GM18870 (cell line): ENCODE measurements around the gene OBI1.

Experiments used
- ATAC-seq: cut with Tn5 transposase; IDR thresholded peaks from one replicate; pipeline ENCODE4 v1.9.1; 2021; ENCODE audit warnings: moderate library complexity; ENCODE audit not compliant: unreplicated experiment

The OBI1 gene, protein sequence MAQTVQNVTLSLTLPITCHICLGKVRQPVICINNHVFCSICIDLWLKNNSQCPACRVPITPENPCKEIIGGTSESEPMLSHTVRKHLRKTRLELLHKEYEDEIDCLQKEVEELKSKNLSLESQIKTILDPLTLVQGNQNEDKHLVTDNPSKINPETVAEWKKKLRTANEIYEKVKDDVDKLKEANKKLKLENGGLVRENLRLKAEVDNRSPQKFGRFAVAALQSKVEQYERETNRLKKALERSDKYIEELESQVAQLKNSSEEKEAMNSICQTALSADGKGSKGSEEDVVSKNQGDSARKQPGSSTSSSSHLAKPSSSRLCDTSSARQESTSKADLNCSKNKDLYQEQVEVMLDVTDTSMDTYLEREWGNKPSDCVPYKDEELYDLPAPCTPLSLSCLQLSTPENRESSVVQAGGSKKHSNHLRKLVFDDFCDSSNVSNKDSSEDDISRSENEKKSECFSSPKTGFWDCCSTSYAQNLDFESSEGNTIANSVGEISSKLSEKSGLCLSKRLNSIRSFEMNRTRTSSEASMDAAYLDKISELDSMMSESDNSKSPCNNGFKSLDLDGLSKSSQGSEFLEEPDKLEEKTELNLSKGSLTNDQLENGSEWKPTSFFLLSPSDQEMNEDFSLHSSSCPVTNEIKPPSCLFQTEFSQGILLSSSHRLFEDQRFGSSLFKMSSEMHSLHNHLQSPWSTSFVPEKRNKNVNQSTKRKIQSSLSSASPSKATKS

DNA sequence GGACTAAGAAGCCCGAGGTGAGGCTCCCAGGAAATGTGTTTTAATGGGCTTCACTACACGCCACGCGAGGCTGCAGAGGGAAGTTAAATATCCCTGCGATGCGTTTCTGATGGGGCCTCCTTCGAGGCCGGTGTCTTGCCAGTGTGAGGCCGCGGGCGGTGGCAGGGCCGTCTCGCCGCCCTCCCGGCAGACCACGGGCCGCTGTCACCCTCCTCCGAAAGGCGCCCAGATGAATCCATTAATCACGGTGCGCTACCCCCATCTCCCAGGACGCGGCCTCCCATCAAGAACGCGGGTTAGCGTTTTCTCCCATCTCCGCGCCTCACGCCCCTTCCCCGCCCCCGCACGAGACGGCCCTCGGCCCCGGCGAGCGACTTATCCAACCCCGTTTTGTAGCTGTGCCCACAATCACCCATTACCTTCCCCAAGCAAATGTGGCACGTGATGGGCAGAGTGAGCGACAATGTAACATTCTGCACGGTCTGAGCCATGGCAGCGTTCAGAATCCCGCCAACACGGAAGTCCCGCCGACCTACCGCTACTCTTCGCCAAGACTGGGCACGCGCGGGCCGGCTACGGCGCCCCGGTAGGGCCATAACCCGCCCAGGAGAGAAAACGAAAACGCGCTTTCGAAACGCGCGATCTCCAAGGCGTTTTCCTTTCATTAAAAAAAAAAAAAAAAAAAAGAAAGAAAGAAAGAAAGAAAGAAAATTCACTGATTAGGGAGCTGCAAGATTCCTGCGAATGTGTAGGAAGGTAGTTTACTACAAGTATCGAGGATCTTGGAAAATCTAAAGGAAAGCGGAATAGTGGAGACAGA, at the start of gene OBI1:
Gene OBI1, minus strand, starts transcription at position 526 of the 820 bp plus-strand sequence. Its CDS starts 35 bp downstream, at position 491.
- peak; percentile 66 for ATAC-seq

DNA sequence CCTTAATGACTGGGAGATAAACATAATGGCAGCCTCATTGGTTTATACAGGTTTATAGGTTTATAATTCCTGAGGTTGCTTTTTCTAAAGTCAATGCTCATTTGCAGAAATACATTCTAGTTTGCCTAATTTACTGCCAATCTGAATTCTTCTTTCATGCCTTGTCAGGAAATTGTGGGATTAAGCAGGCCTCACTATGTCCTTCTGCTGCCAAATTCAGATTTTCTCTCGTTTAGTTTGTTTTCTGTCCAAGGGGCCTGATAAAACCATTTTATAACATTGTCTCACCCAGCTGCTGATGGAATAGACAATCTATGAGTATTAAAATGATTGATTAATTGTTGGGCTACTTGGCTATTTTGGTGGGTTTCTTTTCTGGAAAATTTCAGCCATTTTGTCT, 42.4 kb upstream of the OBI1 start:
- no peak for ATAC-seq

DNA sequence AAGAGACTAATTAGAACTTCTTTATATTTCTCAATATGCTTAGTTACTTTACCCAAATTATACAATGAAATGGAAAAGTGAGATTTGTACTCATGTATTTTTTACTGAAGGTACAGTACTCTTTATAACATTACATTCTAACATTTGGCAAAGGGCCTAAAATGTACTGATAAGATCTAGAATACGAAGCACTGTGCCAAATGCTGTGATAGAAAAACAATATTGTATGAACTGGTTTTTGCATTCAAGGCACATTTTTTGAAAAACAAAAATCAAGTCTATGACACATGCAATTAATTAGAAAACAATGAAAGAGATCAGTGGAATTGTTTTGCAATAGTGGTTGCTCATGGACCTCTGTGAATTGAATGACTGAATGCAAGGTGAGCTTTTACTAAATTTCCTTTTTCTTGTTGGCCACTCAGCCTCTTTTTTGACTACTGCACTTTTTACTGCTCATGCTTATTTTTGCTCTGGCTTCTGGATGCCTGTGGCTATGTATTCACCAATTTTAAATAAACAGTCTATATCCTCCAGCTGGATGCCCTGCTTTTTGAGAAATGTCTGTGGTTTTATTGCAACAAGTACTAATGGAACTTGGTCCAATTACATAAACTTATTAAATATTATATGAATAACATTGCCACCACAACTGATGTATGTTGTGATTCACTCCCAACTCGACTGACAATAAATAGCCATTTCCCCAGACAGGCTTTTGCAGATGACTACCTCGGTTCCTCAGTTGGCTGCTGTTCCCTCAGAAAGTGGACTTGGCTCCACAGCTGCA, 41.4 kb upstream of the OBI1 start:
- no peak for ATAC-seq

DNA sequence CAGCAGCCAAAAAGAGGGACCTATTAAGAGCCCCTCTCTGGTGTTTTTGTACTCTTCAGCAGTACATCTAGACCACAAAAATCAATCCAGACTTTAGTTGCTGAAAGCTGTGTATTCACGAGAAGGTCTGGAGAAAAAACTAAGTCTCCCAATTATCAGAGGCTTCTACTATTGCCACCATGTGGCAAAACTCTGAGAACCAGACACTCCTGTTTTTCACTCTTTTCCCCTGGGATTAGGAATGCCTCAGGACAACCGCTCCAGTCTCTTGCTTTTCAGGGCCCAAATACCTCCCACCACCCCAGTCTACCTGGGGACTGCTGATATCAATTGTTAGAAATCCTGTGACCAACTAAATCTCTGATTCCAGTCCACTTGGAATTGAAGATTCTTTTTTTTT, 30.1 kb upstream of the OBI1 start:
- no peak for ATAC-seq

DNA sequence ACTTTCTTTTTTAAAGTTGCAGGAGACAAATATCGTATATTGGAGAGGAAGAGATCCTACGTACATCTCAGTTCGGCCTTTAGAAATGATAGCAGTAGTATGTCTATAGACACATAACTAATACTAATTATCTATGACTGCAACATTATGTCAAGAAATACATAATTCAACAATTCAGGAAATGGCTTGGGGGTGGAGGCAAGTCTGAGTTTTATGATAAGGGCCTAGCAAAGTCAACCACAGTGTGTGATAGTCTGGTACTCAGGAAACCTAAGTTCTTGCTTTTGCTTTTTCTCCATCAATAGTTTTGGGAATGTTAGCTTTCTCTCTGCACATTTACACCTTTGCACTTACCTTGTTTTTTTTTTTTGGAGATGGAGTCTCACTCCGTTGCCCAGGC, 27.5 kb upstream of the OBI1 start:
- no peak for ATAC-seq

DNA sequence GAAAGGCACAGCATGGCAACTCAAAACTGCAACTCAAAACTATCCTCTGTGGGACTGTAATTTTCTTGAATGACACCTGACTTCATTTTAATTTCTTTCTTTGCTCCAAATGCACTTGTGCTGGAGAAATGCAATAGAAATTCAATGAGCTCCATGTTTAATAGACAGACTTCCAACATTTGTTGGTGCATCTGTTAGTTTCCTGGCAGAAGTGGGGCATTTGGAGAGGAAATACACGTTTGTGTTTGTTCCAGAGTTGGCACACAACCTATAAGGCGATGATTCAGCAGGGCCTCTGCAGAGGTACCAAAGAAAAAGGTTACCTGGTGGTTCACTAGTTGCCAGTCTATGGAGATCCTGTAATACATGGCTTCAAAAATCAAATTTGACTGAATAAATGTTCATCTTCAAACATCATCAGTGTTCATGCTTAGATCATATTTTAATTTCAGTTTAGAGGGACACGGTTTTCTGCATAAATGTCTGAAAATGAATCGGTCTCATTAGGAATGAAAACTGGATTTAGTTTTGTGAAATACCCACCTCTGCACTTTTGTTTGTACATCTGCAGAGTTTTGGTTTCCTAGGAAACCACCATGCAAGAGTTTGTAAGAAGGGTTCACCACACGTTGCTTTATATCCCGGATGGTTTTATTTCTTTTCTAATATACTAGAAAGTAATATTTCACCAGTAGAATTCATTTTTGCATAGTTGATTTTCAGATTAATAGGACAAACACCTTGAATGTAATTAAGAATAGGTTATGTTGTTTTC, 21.8 kb upstream of the OBI1 start:
- ATAC-seq = no peak

DNA sequence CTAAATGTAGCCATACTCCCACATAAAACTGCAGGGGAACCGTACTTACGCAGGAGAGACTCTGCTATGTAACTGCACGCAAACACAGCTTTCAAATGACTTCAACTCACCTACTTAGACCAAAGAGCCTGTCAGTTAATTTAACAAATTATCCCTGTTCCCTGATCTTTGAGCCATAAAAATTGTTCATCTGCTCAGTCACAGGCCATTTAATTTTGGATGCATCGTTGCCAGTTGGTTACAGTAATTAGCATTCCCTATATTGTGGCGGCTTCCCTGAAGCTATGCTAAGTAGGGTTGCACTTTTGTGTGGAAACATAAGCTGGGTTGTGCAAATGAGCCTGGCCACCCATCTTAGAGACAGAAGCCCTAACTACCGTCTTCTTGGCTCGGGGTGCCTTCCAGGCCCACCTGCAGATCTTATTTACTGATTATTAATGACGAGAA, 21.2 kb upstream of the OBI1 start:
- ATAC-seq = no peak

DNA sequence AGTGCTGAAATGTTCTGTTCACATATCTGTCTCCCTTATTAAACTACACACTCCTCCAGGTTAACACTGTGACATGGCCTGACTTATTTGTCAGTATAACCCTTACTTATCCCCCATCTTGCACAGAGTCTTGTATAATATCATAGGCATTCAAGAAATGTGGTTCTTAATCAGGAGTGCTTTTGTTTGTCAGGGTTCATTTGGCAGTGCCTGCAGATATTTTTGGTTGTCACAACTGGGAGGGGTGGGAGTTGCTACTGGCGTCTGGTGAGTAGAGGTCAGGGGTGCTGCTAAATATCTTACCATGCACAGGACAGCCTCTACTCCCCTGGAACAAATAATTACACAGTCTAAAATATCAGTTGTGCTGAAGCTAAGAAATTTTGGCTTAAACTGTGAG, 20.4 kb upstream of the OBI1 start:
- no peak for ATAC-seq

DNA sequence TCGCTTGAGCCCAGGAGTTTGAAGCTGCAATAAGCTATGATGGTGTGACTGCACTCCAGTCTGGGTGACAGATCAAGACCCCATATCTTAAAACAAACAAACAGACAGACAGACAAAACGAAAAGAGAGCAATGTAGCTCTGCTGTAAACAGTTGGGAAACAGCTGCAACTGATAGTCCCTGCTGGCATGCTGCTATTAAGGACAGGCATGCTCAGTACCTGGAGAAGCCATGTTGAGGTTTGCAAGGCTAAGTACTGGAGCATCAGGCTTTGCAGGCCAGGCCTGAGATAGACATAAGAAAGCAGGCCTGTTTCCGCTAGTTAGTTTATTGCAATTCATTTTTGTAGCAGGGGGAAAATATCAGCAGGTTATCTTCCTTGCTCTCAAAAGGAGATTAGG, 16.2 kb upstream of the OBI1 start:
- no peak for ATAC-seq

DNA sequence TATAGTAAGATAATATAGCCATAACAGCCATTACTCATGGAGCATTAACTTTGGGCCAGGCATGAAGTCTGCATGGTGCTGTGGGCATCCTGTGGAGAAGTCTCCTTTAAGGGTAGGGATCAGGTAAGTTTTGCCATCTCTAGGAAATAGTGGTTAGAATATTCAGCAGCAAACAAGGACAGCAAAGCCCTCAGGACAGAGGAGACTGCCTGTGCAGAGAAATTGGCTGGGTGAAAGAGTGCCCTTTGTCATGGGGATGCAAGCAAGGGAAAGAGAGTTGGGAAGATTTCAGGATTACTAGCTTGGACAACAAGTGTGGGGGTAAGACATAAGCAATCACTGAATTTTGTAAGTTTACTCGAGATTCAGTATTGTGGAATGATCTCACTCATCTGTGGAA, 15.7 kb upstream of the OBI1 start:
- no peak for ATAC-seq

DNA sequence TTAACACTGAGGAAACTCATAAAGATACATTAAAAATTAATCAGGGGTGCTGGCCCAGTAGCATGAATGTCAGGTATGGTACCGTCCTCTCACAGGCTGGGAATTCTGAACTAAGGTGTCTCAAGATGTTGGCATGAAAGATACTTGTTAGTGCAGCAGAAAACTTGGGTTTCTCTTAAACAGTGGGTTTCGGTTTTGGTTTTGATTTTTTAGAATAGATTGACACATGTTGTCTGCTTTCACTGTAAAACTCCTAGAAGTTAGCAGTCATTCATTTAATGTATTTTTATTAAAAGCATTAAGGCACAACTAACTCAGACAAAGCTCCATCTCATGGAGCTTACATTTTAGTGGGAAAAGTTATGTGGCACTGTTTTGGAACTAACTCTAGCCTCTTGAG, 3.5 kb upstream of the OBI1 start:
- peak; percentile 37 for ATAC-seq

DNA sequence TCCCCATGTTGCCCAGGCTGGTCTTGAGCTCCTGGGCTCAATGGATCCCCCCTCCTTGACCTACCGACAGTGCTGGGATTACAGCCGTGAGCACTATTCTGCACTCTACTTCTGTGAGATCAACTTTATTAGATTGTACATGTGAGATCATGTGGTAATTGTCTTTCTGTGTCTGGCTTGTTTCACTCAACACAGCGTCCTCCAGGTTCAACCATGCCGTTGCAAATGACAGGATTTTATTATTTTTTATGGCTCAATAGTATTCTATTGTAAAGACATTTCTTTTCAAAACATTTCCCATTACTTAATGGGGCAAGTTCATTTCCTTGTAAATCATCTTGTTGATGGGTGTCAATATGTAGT, 1.5 kb upstream of the OBI1 start:
- ATAC-seq = no peak

DNA sequence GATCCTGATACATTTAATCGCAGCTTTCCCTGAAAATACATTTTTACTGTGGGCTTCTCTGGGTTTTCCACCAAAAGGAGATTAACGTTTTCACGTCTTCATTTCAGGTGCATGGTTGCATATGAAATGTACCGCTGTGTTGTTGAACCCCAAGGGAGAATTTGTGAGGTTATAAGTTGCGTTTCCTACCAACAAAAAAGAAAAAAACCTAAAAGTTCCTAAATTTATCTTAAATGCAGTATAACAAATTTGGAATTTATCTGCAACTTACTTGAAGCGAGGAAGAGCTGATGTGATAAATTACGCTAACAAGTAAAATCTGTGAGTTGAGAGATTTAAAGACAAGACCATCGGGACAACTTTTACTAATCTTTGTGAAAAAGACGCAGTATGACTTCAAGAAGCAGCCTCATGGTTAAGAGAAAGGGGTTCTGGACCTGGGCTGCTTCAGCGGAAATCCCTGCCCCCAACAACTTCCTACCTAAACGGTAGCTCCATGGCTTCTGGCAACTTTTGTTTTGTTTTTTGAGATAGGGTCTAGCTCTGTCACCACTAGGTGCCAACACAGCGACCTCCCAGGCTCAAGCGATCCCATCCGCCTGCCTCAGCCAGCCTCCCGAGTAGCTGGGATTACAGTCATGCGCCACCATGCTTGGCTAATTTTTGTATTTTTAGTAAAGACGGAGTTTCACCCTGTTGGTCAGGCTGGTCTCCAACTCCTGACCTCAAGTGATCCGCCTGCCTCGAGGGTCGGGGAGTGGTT, 958 bp upstream of the OBI1 start:
- no peak for ATAC-seq

DNA sequence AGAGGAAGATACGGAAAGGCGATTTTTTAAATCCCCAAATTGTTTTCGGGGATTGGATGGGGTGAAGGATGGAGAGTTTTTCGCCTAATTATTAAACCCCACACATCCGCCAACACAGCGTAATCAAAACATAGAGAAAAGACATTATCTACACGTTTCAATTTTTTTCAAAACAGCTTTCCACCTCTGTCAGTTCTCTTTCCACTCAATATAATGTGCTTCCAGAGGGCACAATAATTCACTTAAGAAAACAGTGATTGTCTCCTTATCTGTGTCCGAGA, 435 bp upstream of the OBI1 start:
- ATAC-seq = no peak

DNA sequence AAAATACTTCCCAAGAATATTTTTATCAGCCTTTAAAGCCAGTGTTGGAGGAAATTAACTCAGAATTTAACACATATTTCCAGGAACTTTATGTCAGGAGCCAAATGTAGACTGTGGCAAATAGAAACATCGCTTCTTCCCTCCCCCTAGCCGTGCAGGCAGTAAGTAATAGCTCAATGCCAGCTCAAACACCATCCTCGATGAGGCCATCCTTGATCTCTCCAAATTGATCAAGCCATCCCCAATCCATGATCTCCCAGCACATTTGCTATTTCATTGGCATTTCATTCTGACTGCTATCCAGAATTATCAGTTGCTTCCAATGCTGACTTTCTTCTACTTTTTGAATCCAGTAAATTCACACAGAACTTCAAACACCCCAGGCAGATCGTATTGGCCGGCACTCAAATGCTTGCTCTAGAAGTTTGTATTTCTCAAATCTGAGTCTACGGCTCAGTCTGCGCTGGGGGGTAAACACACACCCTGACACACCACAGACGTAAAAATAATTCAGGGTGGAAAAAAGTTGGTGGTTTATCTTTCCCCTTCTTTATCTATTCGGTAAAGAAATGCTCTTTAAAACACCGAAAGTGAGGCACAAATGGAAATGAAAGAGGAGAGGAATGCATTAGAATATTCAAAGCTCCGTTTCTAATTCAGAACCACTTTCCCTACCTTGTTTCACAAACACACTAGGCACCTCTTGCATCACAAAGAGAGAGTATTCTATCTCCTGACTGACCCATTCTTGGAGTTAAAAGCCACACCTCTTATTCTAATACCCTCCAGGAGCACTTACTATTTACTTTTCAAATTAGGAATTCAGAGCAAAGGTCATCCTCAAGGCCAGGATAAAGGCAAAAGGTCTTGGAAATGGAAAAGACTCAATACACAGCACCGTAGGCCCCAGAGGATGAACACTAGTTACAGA, 991 bp downstream of the OBI1 start:
- peak; percentile 34 for ATAC-seq

DNA sequence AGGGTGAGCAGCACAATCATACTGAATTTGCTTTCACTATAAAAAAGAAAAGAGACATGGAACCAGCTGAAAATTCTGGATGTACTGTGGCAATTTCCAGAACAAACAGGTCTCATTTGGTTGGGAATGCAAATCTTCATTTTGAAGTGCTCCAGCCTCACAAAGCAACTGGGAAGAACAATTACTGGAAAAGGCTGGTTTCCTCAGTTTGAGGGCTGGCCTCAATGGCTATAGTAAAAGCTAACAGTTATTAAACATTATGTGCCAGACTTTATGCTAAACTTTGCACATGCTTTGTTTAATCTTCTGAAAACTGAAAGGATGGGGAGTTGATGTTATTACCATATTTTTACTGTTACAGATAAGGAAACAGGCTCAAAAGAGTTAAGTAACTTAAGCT, 3.0 kb downstream of the OBI1 start:
- no peak for ATAC-seq

DNA sequence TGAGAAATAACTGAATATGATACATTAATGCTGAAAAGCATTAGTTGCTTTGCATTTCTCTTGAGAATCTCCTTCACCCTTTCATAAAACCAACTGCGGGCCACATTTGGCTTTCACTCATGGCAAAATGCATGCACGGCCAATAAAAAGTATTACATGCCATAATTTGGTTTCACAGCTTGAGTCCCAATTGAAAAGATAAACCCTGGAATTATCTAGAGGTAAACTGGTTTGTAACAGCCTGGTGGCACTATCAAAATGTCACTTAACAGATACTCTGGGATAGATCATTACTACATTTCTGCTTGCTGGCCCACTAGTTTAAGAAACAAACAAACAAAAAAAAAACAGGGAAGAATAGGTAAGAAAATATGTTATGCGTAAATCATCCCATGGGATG, 3.9 kb downstream of the OBI1 start:
- ATAC-seq = no peak

DNA sequence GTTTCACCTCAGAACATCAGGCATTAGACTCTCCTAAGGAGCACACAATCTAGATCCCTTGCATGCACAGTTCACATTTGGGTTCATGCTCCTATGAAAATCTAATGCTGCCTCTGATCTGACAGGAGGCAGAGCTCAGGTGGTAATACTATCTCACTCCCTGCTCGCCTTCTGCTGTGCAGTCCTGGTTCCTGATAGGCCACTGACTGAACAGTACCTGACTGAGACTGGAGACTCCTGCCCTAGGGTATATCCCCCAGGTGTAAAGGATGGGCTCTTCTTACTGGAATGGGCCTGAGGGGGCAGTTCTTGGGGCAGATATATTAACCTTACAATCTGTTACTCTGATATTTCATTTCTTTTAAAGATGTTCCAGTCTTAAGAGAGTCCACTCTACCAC, 6.3 kb downstream of the OBI1 start:
- no peak for ATAC-seq

DNA sequence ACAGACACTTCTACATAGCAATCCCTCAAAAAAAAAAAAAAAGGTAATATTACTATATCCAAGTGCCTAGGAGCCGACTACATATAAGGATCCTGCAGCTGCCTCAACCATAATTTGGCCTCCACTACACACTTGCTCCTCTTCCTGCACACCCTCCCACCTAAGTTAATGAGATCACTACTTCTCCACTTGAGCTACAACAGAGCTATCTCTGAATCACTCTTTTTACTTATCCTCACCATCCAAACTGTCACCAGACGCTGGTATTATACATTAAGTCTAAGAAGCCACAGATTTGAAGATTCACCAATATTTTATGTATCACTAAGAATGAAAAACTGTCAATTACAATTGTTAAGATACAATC, 8.3 kb downstream of the OBI1 start:
- no peak for ATAC-seq
